ENCODE measurements around the gene DSTN.

Gene DSTN
- long read RNA-seq, donor 1, transcript DSTN-201 (4 exons, 3,617 nt) = major isoform, 192 of 320 reads
- long read RNA-seq, donor 1, partial matches to known transcripts = 107 of 320 reads
- long read RNA-seq, donor 1, other reads (novel, unspliced or antisense) = 17 of 320 reads
- long read RNA-seq, donor 2, transcript DSTN-201 (4 exons, 3,617 nt) = major isoform, 98 of 264 reads
- long read RNA-seq, donor 2, partial matches to known transcripts = 154 of 264 reads
- long read RNA-seq, donor 2, other reads (novel, unspliced or antisense) = 11 of 264 reads
- long read RNA-seq, donor 3, transcript DSTN-201 (4 exons, 3,617 nt) = major isoform, 105 of 187 reads
- long read RNA-seq, donor 3, partial matches to known transcripts = 82 of 187 reads
- long read RNA-seq, donor 3, other reads (novel, unspliced or antisense) = 0 of 187 reads
- long read RNA-seq, donor 4, transcript DSTN-201 (4 exons, 3,617 nt) = major isoform, 146 of 324 reads
- long read RNA-seq, donor 4, partial matches to known transcripts = 167 of 324 reads
- long read RNA-seq, donor 4, other reads (novel, unspliced or antisense) = 9 of 324 reads
- long read RNA-seq, donor 5, transcript DSTN-201 (4 exons, 3,617 nt) = major isoform, 174 of 261 reads
- long read RNA-seq, donor 5, partial matches to known transcripts = 78 of 261 reads
- long read RNA-seq, donor 5, other reads (novel, unspliced or antisense) = 8 of 261 reads
- long read RNA-seq, donor 6, transcript DSTN-201 (4 exons, 3,617 nt) = major isoform, 152 of 277 reads
- long read RNA-seq, donor 6, partial matches to known transcripts = 114 of 277 reads
- long read RNA-seq, donor 6, other reads (novel, unspliced or antisense) = 9 of 277 reads
- long read RNA-seq, donor 7, transcript DSTN-201 (4 exons, 3,617 nt) = major isoform, 212 of 402 reads
- long read RNA-seq, donor 7, partial matches to known transcripts = 177 of 402 reads
- long read RNA-seq, donor 7, other reads (novel, unspliced or antisense) = 12 of 402 reads
- long read RNA-seq, donor 8, transcript DSTN-201 (4 exons, 3,617 nt) = major isoform, 170 of 298 reads
- long read RNA-seq, donor 8, partial matches to known transcripts = 127 of 298 reads
- long read RNA-seq, donor 8, other reads (novel, unspliced or antisense) = 0 of 298 reads

DNA sequence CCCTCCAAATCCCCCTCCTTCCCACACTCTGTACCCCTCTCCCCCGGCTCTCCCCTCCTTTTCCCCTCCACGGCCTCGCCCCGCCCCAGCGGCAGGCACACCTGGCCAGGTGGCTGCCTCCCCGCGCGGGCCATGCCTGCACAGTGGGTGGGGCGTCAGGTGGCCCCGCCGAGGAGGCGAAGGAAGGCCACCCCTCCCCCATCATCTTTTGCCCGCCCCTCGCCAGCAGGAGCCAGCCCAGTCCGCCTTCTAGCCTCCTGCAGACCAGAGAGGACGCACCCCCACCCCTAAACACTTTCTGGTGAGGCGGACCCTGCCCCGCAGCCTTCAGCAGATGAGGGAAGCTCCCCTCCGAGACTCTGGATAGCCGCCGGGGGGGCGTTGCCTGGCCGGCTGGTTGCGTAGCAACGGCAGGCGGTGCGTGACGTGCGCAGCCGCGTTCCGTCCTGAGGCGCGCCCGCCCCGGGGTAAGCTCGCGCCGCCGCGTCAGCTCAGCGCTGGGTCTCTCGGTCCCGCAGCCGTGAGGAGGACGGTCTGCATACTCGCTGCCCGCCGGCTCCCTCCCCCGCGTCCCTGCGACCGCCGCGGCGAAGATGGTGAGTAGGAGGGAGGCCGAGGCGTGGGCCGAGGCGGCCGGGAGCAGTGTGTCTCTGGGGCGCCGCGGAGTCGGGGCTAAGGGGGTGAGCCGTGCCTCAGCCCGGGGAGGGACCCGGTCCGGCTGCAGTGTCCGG lies at the start of gene DSTN:
Gene DSTN (plus strand): TSS at position 460 of the 731 bp plus-strand sequence. CDS start 134 bp downstream, at position 594.
- DNase-seq = peak; percentile 94

DNA sequence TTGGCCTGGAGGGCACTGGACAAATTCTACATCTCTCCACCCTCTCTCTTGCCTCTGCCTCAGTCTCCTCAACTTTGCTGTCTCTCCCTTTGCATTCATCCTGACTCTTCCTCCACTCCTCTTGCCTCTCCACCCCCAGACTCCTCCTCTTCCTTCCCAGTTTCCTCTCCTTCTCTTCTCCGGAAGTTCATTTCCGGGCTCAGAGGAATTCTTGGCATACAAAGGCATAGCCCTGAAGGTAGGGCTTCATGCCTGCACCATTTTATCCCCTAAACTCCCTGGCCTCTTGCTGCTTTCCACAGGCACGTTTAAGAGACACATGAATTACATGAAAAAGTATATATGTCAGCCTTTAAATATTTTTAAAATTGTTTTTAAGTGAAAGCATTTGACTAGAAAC lies 49.3 kb upstream of the DSTN start:
- no peak for DNase-seq

DNA sequence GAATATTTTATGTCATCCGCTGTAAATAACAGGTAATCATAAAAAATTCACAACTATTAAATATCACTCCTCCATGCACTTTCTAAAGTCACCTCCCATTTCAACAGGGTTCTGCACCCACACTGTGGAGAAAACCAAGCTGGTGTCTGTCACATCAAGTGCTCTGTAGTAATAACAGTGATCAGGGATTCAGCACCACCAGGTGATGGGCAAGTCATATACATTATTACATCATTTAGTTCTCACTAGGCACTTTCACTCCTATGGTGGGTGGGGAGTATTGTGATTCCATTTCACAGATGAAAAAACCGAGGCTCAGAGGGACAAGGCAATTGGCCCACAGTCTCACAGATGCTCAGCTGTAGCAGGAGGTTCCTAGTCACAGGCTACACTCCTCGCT lies 47.3 kb upstream of the DSTN start:
- no peak for DNase-seq

DNA sequence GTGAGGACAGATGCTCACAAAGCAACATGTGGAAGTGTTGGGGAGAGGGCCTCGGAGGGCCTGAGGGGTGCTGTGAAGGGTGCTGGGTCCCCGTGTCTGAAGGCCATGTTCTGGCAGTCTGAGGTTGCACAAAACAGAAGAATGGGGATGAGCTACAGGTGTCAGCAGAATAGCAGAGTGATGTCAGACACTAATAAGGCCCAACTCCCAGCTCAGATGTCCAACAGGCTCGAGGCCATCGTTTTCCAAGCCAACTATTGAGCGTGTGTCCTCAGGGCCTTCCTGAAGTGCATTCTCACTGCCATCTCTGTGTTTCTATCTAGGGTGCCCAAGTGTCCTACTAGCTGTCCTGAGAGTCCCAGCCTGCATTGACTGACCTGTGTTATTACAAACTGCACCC lies 46.5 kb upstream of the DSTN start:
- DNase-seq = no peak

DNA sequence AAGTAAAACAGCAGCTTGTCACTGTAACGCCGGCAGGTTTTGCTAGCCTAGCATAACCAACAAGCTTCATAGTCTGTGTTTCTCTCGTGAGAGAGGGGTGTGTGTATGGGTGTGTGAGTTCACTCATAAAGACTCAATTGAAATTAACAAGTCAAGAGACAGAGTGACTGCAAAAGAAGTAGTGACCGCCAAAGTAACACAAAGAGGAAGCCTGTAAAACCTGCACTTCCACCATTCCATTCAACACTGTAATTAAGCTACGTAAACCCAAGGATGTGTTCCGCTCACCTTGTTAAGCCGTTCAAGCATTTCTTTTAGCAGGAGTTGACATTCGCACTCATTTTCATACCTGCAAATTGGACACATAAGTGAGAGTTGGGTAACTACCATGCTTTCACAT lies 45.3 kb upstream of the DSTN start:
- DNase-seq = no peak

DNA sequence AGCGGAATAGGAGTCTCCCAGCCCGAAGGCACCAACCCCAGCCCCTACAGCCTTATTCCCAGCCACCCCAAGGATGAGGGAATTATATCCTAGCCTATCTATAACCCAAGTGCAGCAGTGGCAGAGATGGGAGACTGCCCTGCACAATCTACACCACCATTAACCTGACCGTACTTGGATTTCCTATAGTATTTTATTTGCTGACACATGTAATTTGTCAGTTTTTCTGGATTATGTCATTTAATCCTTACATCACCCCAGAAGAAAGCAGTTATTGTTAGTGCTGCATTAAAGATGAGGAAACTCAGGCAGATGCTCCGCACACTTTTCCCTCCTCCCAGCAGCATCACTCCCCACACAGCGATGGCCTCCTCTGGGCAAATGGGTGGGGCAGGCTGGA lies 44.7 kb upstream of the DSTN start:
- no peak for DNase-seq

DNA sequence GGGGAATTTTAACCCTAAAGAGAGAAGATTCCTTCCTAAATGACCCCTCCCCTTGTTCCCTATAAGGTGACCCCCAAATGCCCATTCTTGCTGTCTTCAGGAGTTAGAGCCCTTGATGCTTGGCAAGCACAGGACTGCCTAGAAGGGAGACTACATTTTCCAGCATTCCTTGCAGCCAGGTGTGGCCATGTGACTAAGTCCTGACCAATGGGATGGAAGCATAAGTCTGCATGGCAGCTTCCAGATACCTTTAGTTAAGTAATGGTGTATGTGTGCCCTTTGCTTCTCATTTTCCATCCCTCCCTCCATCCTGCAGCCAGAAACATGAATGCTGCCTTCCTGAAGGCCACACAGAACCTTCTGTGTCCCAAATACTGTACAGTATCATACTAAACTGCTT lies 44.2 kb upstream of the DSTN start:
- no peak for DNase-seq

DNA sequence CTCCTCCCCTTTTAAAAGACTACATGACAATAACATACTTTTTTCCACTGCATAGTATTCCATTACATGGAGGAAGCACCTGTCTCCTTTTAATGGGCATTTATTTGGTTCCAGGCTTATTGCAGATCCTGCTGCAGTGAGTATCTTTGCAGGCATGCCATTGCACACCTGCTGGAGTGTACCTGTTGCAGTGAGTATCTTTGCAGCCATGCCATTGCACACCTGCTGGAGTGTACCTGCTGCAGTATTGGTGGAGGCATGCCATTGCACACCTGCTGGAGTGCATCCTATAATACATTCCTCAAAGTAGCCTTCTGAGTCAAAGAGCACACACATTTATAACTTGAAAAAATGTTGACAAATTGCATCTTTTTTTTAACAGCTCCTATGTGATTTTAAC lies 40.3 kb upstream of the DSTN start:
- DNase-seq = no peak

DNA sequence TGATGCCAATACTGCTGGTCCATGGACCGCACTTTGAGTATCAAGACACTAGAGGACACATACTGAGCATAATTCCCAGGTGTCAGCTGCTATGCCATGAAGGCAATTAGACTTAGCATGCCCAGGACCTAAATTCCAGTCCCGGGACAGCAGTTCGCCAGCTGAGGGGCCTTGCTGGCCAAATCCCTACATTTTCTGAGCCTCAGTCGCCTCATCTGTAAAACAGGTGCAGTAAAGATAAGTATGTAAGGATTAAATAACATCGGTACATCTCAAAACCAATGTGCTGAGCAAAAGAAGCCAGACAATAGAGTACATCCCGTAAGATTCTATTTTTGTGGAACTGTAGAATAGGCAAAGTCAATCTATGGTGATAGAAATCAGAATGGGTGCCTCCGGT lies 39.7 kb upstream of the DSTN start:
- no peak for DNase-seq

DNA sequence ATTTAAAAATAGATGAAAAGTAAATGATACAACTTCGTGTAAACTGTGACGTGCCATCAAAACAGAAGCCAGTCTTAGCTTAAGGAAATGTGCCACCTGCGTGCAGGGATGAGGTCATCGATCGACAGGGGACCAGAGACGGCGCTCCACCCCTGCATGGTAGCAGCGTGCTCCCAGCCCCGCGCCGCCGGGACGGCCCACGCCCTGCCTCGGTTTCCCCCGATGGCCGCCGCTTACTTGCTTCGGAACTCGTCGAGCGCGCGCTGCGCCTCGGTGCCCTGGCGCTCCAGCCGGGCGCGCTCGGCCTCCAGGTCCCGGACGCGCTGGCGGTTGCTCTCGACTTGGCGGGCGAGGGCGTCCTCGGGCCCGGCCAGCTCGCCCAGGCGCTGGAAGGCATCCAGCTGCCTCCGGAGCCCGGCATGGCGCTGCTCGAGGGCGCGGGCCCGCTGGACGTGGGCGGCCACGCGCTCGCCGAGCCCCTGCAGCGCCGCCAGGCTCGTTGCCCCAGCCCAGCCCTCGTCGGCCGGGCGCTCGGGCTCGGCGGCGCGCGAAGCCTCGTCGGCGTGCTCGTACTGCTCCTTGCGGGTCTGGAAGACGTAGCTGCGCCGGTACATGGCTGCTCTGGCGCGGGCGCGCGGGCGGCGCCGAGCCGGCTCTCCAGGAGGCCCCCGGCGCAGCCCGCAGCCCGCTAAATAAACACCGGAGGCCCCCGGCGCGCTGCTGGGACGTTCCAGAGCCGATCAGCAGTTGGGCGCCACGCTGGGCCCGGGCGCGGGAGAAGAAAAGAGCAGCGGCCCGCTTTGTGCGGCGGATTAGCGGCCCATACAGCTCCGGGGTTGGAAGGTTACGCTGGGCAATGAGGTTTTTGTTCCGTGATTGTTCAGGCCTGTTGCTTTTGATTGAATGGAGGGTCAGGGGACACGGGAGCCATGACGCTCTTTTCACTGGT lies 38.9 kb upstream of the DSTN start, which contains the start of gene BFSP1:
Gene BFSP1 (minus strand): TSS at position 664 of the 949 bp plus-strand sequence. CDS start 50 bp downstream, at position 614.
- DNase-seq = peak; percentile 93

DNA sequence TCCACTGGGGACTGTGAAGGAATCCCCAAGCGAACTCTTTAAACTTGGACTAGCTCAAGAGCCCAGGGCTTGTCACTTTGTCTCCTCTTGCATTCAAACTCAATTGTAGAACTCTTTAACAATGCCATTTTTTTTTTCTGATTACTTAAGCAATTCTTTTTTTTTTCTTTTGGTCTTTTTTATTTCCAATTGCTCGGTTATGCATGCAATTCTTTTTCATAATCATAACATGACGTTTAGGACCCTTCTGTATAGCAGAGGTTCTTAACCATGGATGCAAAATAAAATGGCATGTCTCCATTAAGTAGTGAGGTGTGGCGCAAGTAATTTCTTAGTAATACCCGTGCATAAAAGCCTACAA lies 38.2 kb upstream of the DSTN start:
- no peak for DNase-seq

DNA sequence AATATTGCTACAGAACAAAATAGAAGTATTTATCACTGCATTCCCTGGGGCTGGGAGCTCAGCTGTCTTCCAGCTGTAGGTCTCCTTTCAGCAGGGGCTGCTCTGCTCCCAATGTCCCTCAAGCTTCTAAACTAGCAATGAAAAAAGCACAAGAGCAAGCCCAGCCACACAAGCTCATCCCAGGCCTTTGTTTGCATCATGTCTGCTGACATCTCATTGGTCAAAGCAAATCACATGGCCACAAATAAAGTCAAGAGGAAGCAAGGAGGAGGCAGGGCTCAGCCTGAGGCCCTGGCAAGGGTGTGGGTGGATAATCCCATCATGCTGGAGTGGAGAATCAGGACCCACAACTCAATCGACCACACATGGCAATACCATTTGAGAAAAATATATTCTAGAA lies 36.5 kb upstream of the DSTN start:
- no peak for DNase-seq

DNA sequence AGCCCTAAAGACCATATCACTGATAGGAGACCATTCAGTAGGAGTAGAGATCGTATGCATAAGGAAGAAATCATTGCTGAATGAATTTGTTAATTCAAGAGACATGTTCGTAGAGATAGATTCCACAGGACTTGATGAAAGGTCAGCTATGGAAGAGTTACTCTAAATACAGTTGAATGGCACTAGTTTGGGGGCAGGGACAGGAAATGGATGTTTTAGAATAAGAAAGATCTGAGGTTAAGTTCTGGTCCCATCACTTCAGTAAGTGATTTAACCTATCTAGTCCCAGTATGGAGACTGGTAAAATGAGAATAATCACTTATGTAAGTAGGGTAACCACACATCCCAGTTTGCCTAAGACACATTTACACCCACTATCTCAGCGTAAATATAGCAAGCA lies 35.8 kb upstream of the DSTN start:
- no peak for DNase-seq

DNA sequence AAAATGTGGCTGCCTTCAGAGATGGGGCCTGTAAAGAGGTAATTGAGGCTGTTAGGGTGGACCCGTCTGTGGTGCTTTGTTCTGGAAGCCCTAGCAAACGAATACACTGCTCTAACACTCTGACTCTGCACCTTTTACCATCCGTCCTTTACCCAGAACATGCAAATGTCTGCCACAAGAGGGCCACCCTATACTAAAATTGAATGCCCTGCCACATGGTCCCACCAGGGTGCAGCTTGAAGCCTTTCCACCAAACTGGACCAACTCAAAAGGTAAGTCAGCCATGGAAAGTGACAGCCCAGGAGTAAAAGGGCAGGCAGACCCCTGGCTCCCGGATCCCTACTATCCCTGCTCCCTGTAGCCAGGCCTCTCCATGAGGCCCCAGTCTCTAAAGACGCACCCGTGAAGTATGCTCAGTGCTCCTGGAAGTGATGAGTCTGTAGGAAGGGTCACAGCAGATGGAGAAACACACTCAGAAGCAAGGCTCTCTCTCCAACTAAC lies 32.9 kb upstream of the DSTN start:
- peak; percentile 71 for DNase-seq

DNA sequence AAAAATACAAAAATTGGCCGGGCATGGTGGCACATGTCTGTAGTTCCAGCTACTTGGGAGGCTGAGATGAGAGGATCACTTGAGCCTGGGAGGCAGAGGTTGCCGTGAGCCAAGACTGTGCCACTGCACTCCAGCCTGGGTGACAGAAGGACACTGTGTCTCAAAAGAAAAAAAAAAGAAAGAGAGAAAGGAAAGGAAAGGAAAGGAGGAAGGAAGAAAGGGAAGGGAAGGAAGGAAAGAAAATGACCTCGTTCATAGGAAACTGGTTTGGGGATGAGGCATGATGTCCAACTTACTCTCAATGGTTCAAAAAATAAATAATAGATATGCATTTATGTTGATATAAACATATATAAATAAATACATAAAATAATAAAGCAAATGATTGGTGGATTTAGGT lies 31.9 kb upstream of the DSTN start:
- DNase-seq = no peak

DNA sequence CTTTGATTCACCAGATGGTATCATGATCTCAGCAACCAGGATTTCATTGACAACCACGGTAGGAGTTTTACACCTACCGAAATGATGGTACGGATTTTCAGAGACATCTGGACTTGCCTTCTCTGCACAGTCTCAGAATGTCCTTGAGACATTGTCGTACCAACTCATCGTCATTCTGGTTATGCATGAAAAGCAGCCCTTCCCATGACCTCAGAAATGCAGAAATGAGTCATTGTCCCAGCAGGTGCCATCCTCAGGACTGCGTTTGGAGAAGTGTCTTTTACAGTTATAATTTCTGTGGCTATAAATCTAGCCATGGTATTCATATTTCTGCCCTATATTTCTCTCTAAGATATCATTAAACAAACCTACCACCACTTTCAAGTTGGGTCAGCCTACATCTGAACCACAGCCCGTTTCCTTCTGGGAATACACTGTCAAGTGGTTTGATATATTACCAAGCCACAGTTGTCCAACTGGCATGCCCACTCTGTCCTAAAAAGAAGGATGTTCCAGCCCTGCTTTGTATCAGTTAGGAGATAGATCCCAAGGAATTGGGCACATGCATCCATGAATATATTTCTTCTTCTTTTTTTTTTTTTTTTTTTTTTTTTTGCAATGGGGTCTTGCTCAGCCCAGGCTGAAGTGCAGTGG lies 31.2 kb upstream of the DSTN start:
- DNase-seq = no peak

DNA sequence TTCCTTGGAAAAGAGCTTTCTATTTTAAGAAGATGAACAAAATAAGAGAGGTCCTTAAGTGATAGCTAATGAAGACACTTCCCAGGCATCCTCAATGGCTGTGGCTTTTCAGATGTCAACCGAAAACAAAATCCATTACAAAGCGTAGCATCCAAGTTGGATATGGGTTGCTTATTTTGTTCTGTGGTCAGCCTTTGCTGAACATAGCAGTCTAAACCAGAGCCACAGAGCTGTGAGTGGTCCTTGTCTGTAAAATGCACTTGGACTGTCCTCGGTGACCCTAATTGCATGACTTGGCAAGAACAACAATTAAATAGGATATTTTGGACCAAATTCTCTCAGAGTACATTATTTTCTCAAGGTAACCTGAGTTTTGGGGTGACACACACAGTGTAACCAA lies 28.3 kb upstream of the DSTN start:
- DNase-seq = no peak

DNA sequence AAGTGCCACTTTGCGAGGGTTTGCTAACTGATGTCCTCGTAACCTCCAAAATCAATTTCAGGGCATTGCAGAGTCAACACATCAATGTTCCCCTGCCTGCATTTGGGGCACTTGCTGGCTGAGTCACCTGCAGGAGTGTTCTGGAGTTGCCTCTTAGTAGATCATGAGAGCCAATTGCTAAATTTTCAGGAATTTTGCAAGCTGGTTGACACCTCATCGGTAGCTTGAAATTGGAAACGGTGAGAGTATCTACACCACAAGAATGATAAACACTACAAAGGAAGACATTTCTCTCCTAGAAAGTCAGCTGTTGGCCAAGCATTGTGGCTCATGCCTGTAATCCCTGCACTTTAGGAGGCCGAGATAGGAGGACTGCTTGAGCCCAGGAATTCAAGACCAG lies 27.9 kb upstream of the DSTN start:
- DNase-seq = no peak

DNA sequence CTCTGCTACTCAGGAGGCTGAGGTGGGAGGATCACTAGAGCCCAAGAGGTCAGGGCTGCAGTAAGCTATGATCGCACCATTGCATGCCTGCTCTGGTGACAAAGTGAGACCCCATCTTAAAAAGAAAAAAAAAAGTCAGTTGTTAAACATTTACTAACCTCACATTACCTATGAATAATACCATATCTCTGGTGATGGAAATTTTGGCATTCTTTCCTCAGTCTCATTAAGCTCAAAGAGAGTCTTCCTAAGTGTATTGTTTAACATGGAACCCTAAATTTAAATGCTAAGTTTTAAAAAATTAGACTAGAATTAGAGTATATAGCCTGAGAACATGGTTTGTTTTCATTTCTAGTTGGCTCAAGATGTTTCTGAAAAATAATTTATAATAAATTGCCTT lies 27.4 kb upstream of the DSTN start:
- DNase-seq = no peak

DNA sequence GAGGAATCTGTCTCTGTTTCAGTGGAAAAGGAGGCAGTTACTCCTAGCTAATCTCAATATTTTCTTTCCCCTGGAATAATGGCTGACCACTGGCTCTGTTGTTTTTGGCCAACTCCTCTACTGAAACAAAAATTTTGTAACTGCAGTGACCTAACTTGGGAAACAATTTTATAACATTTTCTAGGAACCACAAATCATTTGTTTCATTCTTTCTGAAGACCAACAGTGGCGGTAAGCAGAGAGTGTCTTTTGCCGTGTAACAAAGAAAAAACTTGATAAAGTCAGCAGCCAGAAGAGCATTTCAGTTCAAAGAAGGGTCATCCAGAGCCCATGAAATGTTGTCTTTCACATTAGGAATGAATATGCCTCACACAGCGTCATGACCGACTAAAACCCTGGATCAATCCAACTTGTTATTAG lies 26.9 kb upstream of the DSTN start:
- no peak for DNase-seq

All from right kidney (tissue), 9 donors.